Measurements from ENCODE around the gene B4GALNT1. TPM values are rescaled to one million over a fixed set of nuclear protein-coding genes. Genes with fewer than 3 reads are reported as not detected.

B4GALNT1 gene
- total and polyA plus RNA-seq, 2 of the 13 experiments (the other 11 are each of a cell fraction or from before 2014, with no cell fraction given), result 4.5 to 5.4 TPM

DNA sequence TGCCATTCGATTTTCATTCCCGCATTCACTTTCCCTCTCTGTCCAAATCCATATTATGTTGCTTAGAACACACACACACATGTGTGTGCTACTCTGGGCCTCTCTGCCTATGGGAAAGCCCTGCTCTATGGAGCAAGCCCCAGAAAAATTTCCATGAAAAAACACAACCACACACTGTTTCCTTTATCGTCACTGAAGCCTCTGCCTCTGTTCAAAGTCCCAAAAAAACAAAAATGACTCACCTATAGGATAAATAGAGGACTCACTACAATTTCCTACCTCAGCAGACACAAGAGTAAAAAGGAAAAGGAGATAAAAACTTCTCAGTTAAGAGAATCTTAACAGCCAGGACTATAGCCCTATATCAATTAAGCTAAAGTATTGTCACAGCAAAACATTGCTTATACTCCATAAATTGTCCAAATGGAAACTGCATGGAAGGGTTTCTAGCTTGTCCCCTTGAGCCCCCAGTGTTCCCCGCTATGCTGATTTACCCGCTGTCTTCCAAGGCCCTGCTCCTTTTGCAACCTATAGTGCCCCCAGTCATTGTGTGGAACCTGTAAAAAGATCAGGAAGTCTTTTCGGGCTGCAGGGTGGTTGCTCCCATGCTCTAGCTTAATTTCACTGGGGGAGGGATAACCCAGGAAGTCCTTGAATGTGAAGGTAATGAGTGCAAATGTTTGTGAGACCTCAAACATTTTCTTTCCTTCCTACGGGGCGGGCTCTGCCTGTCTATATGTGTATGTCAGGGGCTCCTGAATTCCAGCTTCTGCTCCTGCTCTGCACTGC lies 53.1 kb downstream of the B4GALNT1 start (continued):
- TF ChIP-seq, protein P1, sequence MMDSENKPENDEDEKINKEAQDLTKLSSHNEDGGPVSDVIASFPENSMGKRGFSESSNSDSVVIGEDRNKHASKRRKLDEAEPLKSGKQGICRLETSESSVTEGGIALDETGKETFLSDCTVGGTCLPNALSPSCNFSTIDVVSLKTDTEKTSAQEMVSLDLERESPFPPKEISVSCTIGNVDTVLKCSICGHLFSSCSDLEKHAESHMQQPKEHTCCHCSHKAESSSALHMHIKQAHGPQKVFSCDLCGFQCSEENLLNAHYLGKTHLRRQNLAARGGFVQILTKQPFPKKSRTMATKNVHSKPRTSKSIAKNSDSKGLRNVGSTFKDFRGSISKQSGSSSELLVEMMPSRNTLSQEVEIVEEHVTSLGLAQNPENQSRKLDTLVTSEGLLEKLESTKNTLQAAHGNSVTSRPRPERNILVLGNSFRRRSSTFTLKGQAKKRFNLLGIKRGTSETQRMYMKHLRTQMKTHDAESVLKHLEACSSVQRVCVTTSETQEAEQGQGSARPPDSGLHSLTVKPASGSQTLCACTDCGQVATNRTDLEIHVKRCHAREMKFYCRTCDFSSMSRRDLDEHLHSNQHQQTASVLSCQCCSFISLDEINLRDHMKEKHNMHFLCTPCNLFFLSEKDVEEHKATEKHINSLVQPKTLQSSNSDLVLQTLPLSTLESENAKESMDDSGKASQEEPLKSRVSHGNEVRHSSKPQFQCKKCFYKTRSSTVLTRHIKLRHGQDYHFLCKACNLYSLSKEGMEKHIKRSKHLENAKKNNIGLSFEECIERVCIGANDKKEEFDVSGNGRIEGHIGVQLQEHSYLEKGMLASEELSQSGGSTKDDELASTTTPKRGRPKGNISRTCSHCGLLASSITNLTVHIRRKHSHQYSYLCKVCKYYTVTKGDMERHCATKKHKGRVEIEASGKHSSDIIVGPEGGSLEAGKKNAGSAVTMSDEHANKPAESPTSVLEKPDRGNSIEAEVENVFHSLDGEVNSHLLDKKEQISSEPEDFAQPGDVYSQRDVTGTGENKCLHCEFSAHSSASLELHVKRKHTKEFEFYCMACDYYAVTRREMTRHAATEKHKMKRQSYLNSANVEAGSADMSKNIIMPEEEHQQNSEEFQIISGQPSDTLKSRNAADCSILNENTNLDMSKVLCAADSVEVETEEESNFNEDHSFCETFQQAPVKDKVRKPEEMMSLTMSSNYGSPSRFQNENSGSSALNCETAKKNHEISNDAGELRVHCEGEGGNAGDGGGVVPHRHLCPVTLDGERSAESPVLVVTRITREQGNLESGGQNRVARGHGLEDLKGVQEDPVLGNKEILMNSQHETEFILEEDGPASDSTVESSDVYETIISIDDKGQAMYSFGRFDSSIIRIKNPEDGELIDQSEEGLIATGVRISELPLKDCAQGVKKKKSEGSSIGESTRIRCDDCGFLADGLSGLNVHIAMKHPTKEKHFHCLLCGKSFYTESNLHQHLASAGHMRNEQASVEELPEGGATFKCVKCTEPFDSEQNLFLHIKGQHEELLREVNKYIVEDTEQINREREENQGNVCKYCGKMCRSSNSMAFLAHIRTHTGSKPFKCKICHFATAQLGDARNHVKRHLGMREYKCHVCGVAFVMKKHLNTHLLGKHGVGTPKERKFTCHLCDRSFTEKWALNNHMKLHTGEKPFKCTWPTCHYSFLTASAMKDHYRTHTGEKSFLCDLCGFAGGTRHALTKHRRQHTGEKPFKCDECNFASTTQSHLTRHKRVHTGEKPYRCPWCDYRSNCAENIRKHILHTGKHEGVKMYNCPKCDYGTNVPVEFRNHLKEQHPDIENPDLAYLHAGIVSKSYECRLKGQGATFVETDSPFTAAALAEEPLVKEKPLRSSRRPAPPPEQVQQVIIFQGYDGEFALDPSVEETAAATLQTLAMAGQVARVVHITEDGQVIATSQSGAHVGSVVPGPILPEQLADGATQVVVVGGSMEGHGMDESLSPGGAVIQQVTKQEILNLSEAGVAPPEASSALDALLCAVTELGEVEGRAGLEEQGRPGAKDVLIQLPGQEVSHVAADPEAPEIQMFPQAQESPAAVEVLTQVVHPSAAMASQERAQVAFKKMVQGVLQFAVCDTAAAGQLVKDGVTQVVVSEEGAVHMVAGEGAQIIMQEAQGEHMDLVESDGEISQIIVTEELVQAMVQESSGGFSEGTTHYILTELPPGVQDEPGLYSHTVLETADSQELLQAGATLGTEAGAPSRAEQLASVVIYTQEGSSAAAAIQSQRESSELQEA (CRISPR knock-in tag; IDR thresholded peaks at IDR 0.05; ENCODE audit: not compliant biosample characterization), result no peak
- no peak for TF ChIP-seq ATF5 (CRISPR knock-in tag; IDR thresholded peaks at IDR 0.05; ENCODE audit: low read depth)
- no peak for TF ChIP-seq PAF1 (CRISPR knock-in tag; IDR thresholded peaks at IDR 0.05)
- TF ChIP-seq RBM39 (IDR thresholded peaks at IDR 0.05; ENCODE audit: low read depth, low read length, poor library complexity, severe bottlenecking), result no peak
- no peak for TF ChIP-seq RAD51 (IDR thresholded peaks at IDR 0.05; ENCODE audit: borderline replicate concordance)
- TF ChIP-seq, protein P2, sequence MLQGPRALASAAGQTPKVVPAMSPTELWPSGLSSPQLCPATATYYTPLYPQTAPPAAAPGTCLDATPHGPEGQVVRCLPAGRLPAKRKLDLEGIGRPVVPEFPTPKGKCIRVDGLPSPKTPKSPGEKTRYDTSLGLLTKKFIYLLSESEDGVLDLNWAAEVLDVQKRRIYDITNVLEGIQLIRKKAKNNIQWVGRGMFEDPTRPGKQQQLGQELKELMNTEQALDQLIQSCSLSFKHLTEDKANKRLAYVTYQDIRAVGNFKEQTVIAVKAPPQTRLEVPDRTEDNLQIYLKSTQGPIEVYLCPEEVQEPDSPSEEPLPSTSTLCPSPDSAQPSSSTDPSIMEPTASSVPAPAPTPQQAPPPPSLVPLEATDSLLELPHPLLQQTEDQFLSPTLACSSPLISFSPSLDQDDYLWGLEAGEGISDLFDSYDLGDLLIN (CRISPR knock-in tag; IDR thresholded peaks at IDR 0.05; ENCODE audit: borderline replicate concordance), result no peak
- TF ChIP-seq IRF2 (CRISPR knock-in tag; IDR thresholded peaks at IDR 0.05), result peak; percentile 46; the same call in 1 of the 2 replicates
- TF ChIP-seq ATF7 (IDR thresholded peaks at IDR 0.05), result peak; percentile 41; the same call in 1 of the 2 replicates
- TF ChIP-seq ATF7 (CRISPR knock-in tag; IDR thresholded peaks at IDR 0.05), result no peak
- no peak for TF ChIP-seq NAIF1 (CRISPR knock-in tag; IDR thresholded peaks at IDR 0.05; ENCODE audit: borderline replicate concordance)
- TF ChIP-seq CC2D1A (CRISPR knock-in tag; IDR thresholded peaks at IDR 0.05), result no peak
- no peak for TF ChIP-seq ZNF83 (CRISPR knock-in tag; IDR thresholded peaks at IDR 0.05; ENCODE audit: borderline replicate concordance)
- TF ChIP-seq, protein P3, sequence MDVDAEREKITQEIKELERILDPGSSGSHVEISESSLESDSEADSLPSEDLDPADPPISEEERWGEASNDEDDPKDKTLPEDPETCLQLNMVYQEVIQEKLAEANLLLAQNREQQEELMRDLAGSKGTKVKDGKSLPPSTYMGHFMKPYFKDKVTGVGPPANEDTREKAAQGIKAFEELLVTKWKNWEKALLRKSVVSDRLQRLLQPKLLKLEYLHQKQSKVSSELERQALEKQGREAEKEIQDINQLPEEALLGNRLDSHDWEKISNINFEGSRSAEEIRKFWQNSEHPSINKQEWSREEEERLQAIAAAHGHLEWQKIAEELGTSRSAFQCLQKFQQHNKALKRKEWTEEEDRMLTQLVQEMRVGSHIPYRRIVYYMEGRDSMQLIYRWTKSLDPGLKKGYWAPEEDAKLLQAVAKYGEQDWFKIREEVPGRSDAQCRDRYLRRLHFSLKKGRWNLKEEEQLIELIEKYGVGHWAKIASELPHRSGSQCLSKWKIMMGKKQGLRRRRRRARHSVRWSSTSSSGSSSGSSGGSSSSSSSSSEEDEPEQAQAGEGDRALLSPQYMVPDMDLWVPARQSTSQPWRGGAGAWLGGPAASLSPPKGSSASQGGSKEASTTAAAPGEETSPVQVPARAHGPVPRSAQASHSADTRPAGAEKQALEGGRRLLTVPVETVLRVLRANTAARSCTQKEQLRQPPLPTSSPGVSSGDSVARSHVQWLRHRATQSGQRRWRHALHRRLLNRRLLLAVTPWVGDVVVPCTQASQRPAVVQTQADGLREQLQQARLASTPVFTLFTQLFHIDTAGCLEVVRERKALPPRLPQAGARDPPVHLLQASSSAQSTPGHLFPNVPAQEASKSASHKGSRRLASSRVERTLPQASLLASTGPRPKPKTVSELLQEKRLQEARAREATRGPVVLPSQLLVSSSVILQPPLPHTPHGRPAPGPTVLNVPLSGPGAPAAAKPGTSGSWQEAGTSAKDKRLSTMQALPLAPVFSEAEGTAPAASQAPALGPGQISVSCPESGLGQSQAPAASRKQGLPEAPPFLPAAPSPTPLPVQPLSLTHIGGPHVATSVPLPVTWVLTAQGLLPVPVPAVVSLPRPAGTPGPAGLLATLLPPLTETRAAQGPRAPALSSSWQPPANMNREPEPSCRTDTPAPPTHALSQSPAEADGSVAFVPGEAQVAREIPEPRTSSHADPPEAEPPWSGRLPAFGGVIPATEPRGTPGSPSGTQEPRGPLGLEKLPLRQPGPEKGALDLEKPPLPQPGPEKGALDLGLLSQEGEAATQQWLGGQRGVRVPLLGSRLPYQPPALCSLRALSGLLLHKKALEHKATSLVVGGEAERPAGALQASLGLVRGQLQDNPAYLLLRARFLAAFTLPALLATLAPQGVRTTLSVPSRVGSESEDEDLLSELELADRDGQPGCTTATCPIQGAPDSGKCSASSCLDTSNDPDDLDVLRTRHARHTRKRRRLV (CRISPR knock-in tag; IDR thresholded peaks at IDR 0.05), result no peak
